ENCODE data around the gene HID1.
"Not testable (repeated sequence)": the region's sequence is repeated elsewhere in the genome, so short reads cannot be mapped to it uniquely, and the experiment has no call there.

The HID1 gene

GRCh38 chr17:74999523-74999922, 27.0 kb upstream of the HID1 start:
- DNase-seq (ENCODE audit: extremely low read depth in 1 of 2, low read depth in 1 of 2): no peak

- DNase-seq (ENCODE audit: extremely low read depth in 1 of 2, low read depth in 1 of 2): no peak
Measured at GRCh38 chr17:74998783-74999182, 26.2 kb upstream of the HID1 start.

GRCh38 chr17:74995847-74996246, 23.3 kb upstream of the HID1 start:
- DNase-seq (ENCODE audit: extremely low read depth in 1 of 2, low read depth in 1 of 2): no peak

DNA sequence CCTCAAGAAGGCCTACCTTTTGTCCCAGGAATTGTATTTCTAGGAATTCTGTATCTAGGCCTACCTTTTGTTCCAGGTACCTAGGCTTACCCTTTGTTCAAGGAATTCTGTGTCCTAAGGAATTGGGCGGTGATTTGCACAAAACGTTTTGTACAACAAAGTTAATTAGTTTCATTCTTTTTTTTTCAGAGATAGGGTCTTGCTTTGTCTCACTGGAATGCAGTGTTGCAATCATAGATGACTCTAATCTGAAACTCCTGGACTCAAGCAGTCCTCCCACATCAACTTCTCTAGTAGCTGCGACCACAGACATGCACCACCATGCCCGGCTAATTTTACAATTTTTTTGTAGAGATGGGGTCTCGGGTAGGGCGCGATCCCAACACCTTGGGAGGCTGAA, 21.9 kb upstream of the HID1 start:
- DNase-seq (ENCODE audit: extremely low read depth in 1 of 2, low read depth in 1 of 2): no peak

DNA sequence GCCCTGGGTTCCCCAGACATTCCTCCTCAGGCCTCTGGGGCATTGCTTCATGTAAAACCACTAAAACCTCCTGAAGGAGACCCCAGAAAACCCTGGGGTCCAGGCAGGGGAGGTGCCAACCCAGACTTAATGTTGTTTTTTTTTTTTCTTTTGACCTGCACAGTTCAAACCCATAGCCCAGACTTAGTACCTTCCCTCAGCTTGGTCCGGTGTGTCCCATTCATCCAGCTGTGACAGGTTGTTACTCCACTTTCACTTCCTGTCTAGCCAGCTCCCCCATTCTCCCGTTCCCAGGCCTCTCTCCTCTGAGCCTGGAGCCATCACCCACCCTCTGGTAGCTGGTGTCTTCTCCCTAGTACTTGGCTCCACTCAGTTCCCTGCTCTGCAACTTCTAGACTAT, 19.7 kb upstream of the HID1 start:
- DNase-seq (ENCODE audit: extremely low read depth in 1 of 2, low read depth in 1 of 2): no peak

- no peak for DNase-seq (ENCODE audit: extremely low read depth in 1 of 2, low read depth in 1 of 2)
Measured at GRCh38 chr17:74990581-74991105, 18.1 kb upstream of the HID1 start.

DNA sequence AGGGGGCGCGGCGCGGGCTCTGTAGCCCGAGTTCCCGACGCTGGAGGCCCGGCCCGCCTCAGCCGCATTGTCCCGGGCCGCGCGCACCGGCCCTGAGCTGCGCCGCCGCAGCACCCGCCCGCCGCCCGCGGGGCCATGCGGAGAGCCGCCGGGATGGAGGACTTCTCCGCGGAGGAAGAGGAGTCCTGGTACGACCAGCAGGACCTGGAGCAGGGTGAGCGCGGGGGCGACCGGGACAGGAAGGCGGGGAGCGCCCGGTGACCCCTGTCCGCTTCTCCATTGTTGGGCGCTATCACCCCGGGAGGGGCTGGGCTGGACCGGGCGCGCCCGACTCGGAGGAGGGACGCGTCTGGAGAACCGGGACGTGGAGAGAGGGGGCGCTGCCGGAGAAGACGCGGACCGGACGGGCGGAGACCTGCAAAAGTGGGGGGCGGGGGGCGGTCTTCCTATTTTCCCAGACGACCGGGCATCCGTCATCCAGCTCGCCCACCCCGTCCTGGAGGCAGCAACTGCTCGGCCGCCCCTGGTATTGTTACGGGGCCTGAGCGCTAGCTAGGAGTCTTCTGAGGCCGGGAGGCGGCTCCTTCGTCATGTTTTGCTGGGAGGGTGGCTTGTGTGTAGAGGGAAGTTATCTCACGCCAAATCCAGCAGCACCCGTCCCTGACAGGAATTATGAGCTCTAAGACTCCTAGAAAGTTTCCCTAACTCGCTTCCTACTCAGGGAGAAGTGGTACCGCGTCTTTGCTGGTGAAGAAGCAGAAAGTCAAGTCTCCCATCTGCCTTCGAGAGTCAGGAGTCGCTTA, 15.6 kb upstream of the HID1 start:
- no peak for DNase-seq (ENCODE audit: extremely low read depth in 1 of 2, low read depth in 1 of 2)

DNA sequence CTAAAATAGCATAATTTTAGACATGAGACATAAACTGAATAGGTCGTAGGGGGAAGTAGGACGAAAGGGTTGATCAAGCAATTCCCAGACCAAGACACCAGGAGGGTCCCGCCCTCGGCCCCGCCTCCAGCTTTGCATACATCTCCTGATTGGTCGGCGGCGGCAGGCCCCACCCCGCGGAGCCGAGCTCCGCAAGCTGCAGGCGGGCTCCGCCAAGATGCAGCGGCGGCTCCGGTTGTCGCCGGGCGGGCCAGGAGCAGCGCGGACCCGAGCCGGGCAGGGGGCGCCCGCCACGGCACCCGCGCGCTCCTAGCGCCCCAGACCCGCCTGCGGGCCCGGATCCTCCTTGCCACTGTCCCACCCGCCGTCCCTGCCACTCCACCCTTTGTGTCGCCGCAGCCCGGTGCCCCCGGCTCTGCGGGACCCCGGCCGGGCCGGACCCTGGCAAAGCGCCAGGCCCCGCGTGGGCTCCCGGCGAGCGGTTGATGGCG, 14.9 kb upstream of the HID1 start, which contains the start of gene CDR2L:
Gene CDR2L, plus strand, starts transcription at position 215 of the 491 bp plus-strand sequence. CDS start 412 bp downstream, outside the sequence.
- DNase-seq (ENCODE audit: extremely low read depth in 1 of 2, low read depth in 1 of 2): peak; percentile 79 to 87

- DNase-seq (ENCODE audit: extremely low read depth in 1 of 2, low read depth in 1 of 2): no peak
Measured at GRCh38 chr17:74986206-74986576, 13.6 kb upstream of the HID1 start.

GRCh38 chr17:74982663-74983313, 10.2 kb upstream of the HID1 start:
- DNase-seq (ENCODE audit: extremely low read depth in 1 of 2, low read depth in 1 of 2): not testable (repeated sequence)

DNA sequence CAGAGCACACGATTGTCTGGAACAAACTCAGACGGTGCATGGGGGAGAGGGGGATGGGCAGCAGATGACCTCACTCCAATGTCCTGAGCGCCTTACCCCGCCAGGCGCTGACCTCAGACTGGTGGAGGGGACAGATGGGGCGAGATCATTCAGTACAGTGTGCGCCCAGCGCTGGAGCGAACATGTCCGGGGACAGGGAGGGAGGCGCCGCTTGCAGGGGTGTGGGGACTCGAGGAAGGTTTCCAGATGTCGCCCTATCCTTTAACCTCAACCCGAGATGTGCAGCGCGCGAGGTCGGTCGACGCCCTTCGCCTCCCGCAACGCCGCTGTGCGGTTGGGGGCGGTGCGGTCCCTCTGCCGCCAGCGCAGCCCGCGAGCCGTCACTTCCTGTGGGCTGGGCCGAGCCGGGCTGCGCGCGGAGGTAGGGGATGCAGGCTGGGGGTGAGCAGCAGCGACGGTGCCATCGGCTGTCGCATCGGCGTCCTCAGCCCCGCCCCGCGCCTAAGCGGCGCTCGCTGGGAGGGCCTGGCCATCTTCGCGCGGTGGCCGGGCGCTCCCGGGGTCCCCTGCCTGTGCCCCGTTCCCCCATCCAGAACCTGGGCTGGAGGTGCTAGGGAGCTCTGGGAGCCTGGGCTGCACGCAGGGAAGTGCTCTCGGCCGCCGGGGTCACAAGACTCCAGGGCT, 9.6 kb upstream of the HID1 start:
- DNase-seq (ENCODE audit: extremely low read depth in 1 of 2, low read depth in 1 of 2): peak; percentile 51 to 69

- no peak for DNase-seq (ENCODE audit: extremely low read depth in 1 of 2, low read depth in 1 of 2)
Measured at GRCh38 chr17:74981318-74981978, 8.9 kb upstream of the HID1 start.

GRCh38 chr17:74979408-74980146, 7.0 kb upstream of the HID1 start:
- no peak for DNase-seq (ENCODE audit: extremely low read depth in 1 of 2, low read depth in 1 of 2)

- no peak for DNase-seq (ENCODE audit: extremely low read depth in 1 of 2, low read depth in 1 of 2)
Measured at GRCh38 chr17:74978240-74978639, 5.7 kb upstream of the HID1 start.

GRCh38 chr17:74977802-74978201, 5.2 kb upstream of the HID1 start:
- no peak for DNase-seq (ENCODE audit: extremely low read depth in 1 of 2, low read depth in 1 of 2)

- no peak for DNase-seq (ENCODE audit: extremely low read depth in 1 of 2, low read depth in 1 of 2)
Measured at GRCh38 chr17:74975943-74976342, 3.4 kb upstream of the HID1 start.

DNA sequence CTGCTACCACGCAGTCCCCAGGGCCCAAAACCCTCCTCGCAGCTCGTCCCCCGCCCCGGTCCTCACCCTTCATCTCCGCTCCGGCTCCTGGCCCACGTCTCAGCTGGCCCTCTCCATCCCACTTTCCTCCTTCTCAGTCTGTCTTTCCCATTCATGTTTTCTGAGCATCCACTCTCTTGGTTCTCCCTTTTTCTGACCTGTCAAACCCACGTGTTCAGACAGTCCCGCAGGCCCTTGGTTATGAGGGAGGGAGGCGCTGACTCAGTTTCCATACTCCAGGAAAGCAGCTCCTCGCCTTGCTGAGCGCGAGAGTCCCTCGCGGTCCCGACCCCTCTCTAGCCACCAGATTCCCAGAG, 392 bp upstream of the HID1 start:
- no peak for DNase-seq (ENCODE audit: extremely low read depth in 1 of 2, low read depth in 1 of 2)

GRCh38 chr17:74971842-74972106, 785 bp downstream of the HID1 start:
- no peak for DNase-seq (ENCODE audit: extremely low read depth in 1 of 2, low read depth in 1 of 2)

- no peak for DNase-seq (ENCODE audit: extremely low read depth in 1 of 2, low read depth in 1 of 2)
Measured at GRCh38 chr17:74971069-74971841, 1.3 kb downstream of the HID1 start.

- no peak for DNase-seq (ENCODE audit: extremely low read depth in 1 of 2, low read depth in 1 of 2)
Measured at GRCh38 chr17:74970395-74970794, 2.2 kb downstream of the HID1 start.

All from stimulated activated CD8-positive, alpha-beta memory T cell treated with anti-CD3 and anti-CD28 coated beads, Interleukin-7, amount 100 ng/mL, for 48 hours (primary cell).